HL-60 (cell line): Measurements from ENCODE around the gene HS3ST3A1.

ENCODE experiments used
- CTCF ChIP-seq: IDR thresholded peaks from one replicate; pipeline ENCODE4 v1.5.1; 2011; ENCODE audit warnings: low read length, control low read depth, inconsistent platforms; ENCODE audit not compliant: insufficient read depth
- REST ChIP-seq: IDR thresholded peaks from 2 replicates; pipeline ENCODE4 v1.6.1; 2012; ENCODE audit warnings: low read depth; ENCODE audit not compliant: insufficient replicate concordance

- no peak for TF ChIP-seq CTCF
- no peak for TF ChIP-seq REST
These were observed 11.3 kb downstream of the HS3ST3A1 start for GRCh38 chr17:13590441-13590840.
